GM18502 (cell line): Measurements from ENCODE around the gene LRRK1.

Source experiments
- ATAC-seq: cut with Tn5 transposase; IDR thresholded peaks from one replicate; pipeline ENCODE4 v1.9.1; 2021; ENCODE audit warnings: mild to moderate bottlenecking; ENCODE audit not compliant: unreplicated experiment, poor library complexity

The LRRK1 gene

GRCh38 chr15:100890051-100890720, 29.0 kb upstream of the LRRK1 start:
- no peak for ATAC-seq

- ATAC-seq, result no peak
Measured at GRCh38 chr15:100890850-100891249, 28.3 kb upstream of the LRRK1 start.

GRCh38 chr15:100891307-100892012, 27.7 kb upstream of the LRRK1 start:
- ATAC-seq, result no peak

GRCh38 chr15:100892013-100892355, 27.2 kb upstream of the LRRK1 start:
- no peak for ATAC-seq

DNA sequence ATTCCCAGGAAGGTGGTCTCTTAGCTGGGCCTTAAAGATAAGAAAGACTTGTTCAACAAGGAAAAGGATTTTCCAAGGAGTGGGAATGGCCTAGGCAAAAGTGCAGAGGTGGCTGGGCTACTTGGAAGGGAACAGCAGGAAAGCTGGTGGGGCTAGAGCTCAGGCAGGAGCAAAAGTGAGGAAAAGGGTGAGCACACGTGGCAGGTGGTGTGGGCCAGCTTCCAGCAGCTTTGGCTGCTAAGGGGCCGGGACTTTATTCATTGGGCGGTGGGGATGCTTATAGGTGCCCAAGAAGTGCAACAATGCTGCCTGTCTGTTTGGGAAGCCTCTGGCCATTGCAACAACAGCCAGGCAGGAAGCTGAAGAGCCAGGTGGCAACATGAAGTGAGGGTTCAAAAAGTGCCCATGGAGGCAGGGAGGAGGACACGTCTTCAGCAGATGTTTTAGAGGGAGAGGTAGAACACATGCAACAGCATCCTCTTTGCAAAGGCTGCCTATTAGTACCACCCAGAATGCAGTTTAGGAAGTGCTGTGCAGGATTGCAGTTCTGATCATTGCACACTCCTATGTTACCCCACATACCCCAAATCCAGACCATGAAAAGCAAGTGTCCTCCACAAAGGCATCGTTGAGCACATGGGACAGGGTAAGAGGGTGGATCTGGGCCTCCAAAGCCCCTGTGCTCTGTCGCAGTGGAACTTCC, 25.7 kb upstream of the LRRK1 start:
- ATAC-seq, result no peak

- ATAC-seq, result no peak
Measured at GRCh38 chr15:100893964-100894295, 25.2 kb upstream of the LRRK1 start.

GRCh38 chr15:100895721-100896120, 23.4 kb upstream of the LRRK1 start:
- no peak for ATAC-seq

DNA sequence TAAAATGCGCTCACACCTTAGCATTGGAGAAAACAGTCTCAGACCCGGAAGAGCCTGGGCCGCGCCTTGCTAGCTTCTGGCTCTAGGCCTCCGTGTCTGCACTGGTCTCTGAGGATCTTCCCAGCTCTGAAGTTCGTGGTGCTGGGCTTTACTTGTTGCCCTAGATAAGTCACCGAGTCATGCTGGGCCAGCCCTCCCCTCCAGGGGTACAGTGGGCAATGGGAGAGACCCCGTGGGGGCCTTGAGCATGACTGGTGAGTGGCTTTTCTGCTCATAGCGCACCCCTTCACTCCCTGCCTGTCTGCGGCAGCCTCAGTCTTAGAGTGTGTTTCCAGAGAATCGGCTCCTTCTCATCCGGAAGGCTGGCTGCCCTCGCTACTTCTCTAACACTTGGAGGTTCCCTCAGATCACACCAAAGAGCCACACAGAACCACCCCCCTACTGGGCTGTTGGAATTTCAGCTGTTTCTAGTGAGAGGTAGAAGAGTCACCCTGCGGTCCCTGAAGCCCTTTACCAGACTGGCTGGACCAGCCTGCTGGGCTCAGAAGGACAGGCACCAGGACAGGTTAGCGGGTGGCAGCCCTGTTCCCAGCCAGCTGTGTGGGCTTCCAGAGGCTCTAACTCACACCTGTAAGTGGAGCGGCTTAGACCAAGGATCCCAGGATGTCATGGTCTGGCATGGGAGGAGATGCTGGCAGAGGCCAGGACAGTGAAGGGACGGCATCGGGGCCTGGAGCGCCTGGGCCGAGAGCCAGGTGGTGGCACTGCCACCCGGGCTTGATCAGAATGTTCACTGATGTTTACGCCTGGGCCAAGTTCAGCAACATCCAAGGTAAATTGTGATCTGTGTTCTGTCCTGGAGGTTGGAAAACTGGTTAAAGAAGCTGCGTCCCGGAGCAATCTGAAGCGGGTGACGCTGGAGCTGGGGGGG, 21.7 kb upstream of the LRRK1 start:
- no peak for ATAC-seq

DNA sequence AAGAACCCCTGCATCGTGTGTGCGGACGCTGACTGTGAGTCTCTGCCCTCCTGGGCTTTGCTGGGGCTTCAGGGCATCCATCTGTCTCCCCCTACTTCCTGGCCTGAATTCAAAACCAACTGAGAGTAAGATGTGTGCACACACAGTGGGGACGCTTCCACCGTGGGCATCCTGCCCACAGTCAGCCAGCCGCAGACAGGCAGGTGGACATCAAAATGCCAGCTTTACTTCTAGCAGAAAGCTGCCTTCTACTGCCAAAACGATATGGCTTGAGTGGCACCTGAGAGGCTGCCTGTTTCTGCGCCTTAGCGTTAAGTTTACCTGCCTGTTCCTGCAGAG, 21.0 kb upstream of the LRRK1 start:
- no peak for ATAC-seq

DNA sequence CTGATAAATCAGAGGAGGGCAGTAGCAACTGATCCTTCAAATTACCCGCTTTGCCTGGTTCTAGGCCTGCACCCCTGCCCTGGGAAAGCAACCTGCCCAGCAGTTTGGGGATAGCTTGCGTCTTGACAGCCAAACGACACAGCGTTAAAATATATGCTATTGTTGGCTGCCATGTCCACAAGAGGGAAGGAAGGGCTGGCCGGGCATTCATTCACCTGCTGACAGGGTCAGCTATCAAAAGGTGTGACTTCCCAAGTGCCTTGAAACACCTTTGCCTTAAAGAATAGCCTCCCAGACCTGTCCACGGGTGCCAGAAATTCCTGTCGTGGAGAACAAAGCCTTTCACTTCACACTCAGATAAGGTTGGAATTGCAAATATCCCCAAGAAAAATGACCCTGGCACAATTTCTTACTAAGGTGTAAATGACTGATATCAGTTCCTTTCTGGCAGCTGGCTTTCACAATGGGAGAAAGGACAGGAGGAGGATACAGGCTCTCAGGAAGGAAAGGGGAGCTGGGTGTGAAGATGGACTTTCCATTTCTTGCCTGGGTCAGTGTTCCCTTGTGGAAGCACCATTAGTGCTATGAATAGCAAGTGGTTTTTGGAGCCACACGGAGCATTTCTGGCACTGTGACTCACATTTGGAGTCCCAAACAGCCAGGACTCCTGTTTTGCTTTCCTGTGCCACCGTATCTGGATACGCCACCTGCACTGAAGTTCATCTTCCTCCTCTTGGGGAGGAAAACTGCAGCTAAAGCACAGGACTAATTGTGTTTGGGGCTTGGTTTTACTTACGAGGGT, 20.3 kb upstream of the LRRK1 start:
- no peak for ATAC-seq

DNA sequence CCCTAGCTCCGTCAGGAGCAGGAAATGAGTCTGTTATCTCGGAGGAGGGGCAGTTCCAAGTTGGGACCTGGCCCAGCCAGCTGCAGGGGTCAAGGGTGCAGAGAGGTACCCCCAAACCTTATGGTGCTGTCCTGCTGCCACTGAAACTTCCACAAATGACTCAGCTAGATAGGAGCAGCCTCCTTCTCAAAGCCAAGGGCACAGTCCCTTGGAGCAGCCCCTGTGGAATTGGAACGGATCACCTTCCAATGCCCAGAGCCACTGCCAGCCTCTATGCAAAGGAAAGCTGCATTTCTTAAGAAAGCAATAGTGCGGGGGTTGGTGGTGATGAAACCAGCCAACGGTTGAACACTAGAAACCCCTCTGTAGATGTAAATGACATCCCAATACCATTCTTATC, 19.6 kb upstream of the LRRK1 start:
- ATAC-seq, result no peak

DNA sequence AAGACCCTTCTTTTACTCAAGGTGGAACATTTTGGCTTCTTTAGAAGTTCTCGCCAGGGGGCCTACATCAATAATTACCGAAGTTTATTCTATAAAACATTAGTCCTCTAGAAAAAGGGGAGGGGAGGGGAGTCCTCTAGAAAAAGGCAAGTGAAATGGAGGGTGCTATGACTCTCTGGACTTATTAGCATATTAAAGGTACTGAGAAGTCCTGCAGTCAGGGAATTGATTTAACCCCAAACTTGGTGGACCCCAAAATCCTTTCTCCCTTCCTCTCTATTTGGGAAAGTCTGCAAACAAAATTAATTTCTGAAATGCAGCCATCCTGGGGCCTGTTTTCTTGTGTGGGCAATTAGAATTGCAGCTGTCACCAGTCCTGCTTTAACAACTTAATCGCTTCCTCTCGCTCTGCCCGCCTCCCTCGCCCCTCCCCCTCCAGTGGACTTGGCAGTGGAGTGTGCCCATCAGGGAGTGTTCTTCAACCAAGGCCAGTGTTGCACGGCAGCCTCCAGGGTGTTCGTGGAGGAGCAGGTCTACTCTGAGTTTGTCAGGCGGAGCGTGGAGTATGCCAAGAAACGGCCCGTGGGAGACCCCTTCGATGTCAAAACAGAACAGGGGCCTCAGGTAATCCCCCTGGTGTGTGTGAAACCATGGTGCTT, 18.9 kb upstream of the LRRK1 start:
- ATAC-seq, result no peak

- no peak for ATAC-seq
Measured at GRCh38 chr15:100900795-100901169, 18.4 kb upstream of the LRRK1 start.

DNA sequence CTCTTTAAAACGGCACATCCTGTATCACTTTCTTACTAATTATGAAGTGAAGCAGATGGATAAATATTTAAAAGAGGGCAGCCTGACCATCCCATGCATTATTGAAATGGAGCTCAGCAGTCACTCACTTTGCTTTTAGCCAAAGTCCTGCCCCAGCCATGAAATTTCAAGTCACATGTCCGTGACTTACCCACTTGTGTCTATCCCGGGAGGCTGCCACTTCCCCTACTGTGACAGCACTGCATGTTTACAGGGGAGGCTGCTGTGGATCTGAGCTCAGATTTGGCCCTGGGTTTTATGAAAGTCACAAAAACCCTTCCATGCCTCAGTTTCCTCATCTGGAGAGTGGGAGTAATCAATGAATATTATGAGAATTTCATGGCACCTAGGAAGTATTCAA, 17.9 kb upstream of the LRRK1 start:
- ATAC-seq, result no peak

- no peak for ATAC-seq
Measured at GRCh38 chr15:100901702-100902435, 17.3 kb upstream of the LRRK1 start.

DNA sequence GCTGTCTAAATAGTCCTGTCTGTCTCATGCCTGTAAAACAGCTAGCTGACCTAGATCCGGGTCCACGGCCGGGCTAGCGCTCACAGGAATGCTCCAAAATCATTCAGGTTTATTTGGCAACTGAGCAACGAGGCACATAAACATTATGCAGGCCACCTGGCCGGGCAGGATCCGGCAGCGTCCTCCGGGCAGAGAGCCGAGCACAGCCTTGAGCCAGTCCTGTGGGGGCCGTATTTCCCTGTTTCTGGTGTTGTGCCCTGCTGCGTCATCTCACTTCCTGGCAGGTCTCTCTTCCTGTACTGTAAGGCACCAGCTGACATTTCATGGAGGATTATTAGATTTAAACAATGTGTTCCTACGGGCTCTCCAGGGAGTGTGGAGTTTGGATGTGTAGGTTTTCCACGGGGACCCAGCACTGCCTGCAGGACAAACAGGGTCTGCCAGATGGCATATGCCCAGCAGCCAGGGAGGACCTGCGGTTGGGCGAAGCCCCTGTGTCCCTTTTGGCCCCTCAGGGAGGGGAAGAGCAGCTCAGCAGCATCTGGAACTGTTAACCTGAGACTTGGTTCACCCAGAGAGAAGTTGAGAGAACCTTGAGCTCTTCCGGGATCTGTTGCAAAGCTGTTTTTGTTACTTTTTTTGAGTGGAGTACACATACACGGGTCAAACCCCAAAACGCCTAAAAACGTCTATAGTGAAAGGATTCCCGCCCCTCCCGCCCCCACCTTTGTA, 16.6 kb upstream of the LRRK1 start:
- no peak for ATAC-seq

DNA sequence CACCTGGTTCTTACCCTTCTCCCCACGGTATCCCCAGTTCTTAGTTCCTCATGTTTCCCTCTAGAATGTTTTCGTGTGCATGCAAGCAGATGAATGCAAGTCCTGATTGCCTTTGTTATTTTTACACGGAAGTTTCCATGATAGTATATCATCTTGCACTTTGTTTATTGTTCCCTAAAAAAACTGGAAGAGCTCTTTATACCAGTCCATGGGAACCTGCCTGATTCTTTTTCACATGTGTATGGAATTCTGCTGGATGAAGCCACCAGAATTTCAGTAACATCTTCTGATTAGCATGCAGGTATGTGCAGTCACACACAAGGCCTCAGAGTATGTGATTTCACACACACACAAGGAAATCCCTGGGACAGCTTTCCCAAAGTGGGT, 16.0 kb upstream of the LRRK1 start:
- no peak for ATAC-seq

GRCh38 chr15:100905850-100906249, 13.3 kb upstream of the LRRK1 start:
- no peak for ATAC-seq
